ENCODE measurements around the gene METTL16.
"Not testable (repeated sequence)": the region's sequence is repeated elsewhere in the genome, so short reads cannot be mapped to it uniquely, and the experiment has no call there.

Gene METTL16

DNA sequence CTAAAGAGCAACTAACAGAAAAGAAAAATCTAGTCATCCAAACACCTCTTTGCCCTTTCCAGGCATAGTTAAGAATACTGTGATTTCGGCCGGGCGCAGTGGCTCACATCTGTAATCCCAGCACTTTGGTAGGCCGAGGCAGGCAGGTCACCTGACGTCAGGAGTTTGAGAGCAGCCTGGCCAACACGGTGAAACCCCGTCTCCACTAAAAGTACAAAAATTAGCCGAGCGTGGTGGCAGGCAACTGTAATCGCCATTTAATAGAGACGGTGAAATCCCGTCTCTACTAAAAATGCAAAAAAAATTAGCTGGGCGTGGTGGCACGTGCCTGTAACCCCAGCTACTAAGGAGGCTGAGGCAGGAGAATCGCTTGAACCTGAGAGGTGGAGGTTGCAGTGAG, 22.4 kb downstream of the METTL16 start:
- peaks cover 11% of the 10 kb centered on the region for H3K4me1 ChIP-seq (ENCODE audit: control insufficient read depth, insufficient read depth, low read length)
- H3K27me3 ChIP-seq (ENCODE audit: control insufficient read depth, insufficient read depth, low read length); H3K4me3 ChIP-seq (ENCODE audit: low read length); H3K9ac ChIP-seq (ENCODE audit: low read length); H3K36me3 ChIP-seq (ENCODE audit: control insufficient read depth, insufficient read depth, low read length); H3K9me3 ChIP-seq (ENCODE audit: control insufficient read depth, low read length): not testable (repeated sequence)

DNA sequence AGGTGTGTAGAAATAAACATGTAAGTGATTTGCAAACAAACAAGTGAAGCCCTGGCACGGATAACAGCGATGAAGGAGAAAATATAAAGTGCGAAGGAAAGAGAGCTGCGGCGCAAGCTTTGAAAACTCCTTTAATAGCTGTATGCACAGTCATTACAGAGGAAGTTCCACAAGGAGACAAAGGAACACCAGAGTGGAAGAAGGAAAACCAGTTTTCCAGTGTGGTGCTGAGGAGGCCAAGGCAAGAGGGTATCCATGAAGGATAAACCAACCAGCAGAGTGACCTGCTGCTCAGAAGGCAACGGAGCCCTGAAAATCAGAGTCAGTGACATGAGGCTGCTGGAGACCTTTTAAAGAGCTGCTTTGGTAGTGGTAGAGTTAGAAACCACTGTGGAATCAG, 24.4 kb downstream of the METTL16 start:
- no peaks in the 10 kb centered on the region for H3K9me3 ChIP-seq (ENCODE audit: control insufficient read depth, low read length)
- peaks cover 11% of the 10 kb centered on the region for H3K4me1 ChIP-seq (ENCODE audit: control insufficient read depth, insufficient read depth, low read length)
- no peaks in the 10 kb centered on the region for H3K27me3 ChIP-seq (ENCODE audit: control insufficient read depth, insufficient read depth, low read length)
- H3K36me3 ChIP-seq (ENCODE audit: control insufficient read depth, insufficient read depth, low read length), result no peaks in the 10 kb centered on the region
- no peak overlapping the region for H3K4me3 ChIP-seq (ENCODE audit: low read length)
- no peak overlapping the region for H3K9ac ChIP-seq (ENCODE audit: low read length)

DNA sequence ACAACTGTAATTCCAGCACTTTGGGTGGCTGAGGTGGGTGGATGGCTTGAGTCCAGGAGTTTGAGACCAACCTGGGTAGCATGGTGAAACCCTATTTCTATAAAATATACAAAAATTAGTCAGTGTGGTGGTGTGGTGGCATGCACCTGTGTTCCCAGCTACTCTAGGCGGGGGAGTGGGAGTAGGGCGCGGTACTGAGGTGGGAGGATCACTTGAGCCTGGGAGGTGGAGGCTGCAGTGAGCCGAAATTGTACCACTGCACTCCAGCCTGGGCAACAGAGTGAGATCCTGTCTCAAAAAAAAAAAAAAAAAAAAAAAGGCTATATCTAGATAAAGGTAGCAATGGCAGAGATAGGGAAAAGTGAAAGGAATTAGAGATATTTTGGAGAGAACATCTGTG, 25.0 kb downstream of the METTL16 start:
- H3K36me3 ChIP-seq (ENCODE audit: control insufficient read depth, insufficient read depth, low read length); H3K4me3 ChIP-seq (ENCODE audit: low read length); H3K9me3 ChIP-seq (ENCODE audit: control insufficient read depth, low read length); H3K27me3 ChIP-seq (ENCODE audit: control insufficient read depth, insufficient read depth, low read length); H3K9ac ChIP-seq (ENCODE audit: low read length): not testable (repeated sequence)
- H3K4me1 ChIP-seq (ENCODE audit: control insufficient read depth, insufficient read depth, low read length), result peaks cover 11% of the 10 kb centered on the region

DNA sequence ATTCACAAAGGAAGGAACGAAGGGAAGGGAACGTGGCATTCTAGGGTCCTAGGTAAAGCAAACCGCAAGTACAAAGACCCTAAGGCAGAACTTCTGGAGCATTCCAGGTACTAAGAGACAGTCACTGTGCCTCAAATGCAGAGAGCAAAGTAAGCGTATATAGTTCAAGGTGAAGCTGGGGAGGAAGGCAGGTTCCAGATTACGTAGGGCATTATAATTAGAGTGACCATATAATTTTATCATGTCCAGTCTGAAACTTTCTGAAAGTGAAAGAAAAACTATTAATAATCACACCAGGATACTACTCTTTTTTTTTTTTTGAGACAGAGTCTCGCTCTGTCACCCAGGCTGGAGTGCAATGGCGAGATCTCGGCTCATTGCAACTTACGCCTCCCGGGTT, 25.7 kb downstream of the METTL16 start:
- no peak overlapping the region for H3K4me3 ChIP-seq (ENCODE audit: low read length)

DNA sequence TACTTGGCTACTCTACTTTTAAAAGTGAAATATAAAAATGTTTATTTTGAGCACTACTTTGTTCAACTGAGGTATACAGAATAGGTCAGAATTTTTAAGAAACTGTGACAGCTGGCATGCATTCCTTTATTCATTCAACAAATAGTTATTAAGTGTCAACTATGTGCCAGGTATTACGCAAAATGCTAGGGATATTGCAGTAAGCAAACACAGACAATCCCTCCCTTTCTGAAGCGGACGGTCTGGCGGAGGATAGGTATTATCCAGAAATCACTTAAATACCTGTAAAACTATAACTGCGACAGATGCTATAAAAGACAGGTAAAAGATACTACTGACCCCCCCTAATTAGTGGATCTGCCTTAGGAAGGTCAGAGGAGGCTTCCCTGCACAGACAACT, 26.1 kb downstream of the METTL16 start:
- no peak overlapping the region for H3K9ac ChIP-seq (ENCODE audit: low read length)
- H3K4me3 ChIP-seq (ENCODE audit: low read length), result no peak overlapping the region
- peaks cover 7% of the 10 kb centered on the region for H3K4me1 ChIP-seq (ENCODE audit: control insufficient read depth, insufficient read depth, low read length)

More for the DNA sequence above, 25.7 kb downstream of the METTL16 start:
- Histone ChIP-seq H3K36me3 (ENCODE audit: control insufficient read depth, insufficient read depth, low read length) (no peaks in the 10 kb centered on the region), H3K27me3 (ENCODE audit: control insufficient read depth, insufficient read depth, low read length) (no peaks in the 10 kb centered on the region), H3K9ac (ENCODE audit: low read length) (no peak overlapping the region), H3K4me1 (ENCODE audit: control insufficient read depth, insufficient read depth, low read length) (peaks cover 7% of the 10 kb centered on the region), H3K9me3 (ENCODE audit: control insufficient read depth, low read length) (no peaks in the 10 kb centered on the region)

DNA sequence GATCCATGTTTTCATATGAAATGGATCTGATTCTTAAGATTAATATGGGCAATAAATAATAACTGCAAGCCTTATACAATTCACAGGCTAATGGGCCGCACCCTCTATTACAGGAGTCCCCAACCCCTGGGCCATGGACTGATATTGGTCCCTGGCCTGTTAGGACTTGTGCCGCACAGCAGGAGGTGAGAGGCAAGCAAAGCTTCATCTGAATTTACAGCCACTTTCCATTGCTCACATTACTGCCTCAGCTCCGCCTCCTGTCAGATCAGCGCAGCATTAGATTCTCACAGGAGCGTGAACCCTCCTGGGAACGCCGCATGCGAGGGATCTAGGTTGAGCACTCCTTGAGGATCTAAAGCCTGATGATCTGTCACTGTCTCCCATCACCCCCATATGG, 26.8 kb downstream of the METTL16 start:
- Histone ChIP-seq H3K4me3 (ENCODE audit: low read length) (no peak overlapping the region), H3K36me3 (ENCODE audit: control insufficient read depth, insufficient read depth, low read length) (no peaks in the 10 kb centered on the region), H3K9ac (ENCODE audit: low read length) (no peak overlapping the region), H3K4me1 (ENCODE audit: control insufficient read depth, insufficient read depth, low read length) (peaks cover 7% of the 10 kb centered on the region), H3K27me3 (ENCODE audit: control insufficient read depth, insufficient read depth, low read length) (no peaks in the 10 kb centered on the region), H3K9me3 (ENCODE audit: control insufficient read depth, low read length) (no peaks in the 10 kb centered on the region)

More for the DNA sequence above, 26.1 kb downstream of the METTL16 start:
- no peaks in the 10 kb centered on the region for H3K9me3 ChIP-seq (ENCODE audit: control insufficient read depth, low read length)
- no peaks in the 10 kb centered on the region for H3K27me3 ChIP-seq (ENCODE audit: control insufficient read depth, insufficient read depth, low read length)
- no peaks in the 10 kb centered on the region for H3K36me3 ChIP-seq (ENCODE audit: control insufficient read depth, insufficient read depth, low read length)

DNA sequence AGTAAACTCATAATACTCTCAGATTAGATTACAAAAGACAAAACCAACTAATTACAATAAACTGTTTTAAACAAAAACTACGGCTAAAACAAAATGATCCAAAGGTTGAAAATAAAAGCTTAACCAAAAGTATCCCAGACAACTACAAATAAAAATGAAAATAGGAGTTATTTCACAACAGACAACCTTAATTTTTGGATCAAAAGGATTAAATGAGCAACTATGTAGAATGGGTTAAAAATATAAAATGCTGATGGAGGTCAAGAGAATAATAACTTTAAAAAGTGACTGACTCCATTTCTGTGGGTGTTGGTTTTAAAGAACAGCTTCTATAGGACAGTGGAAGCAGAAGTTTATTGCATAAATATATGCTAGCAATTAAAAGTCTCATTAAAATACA, 28.6 kb downstream of the METTL16 start:
- Histone ChIP-seq H3K4me1 (ENCODE audit: control insufficient read depth, insufficient read depth, low read length) (peaks cover 7% of the 10 kb centered on the region), H3K4me3 (ENCODE audit: low read length) (no peak overlapping the region), H3K9me3 (ENCODE audit: control insufficient read depth, low read length) (no peaks in the 10 kb centered on the region), H3K36me3 (ENCODE audit: control insufficient read depth, insufficient read depth, low read length) (no peaks in the 10 kb centered on the region), H3K9ac (ENCODE audit: low read length) (no peak overlapping the region), H3K27me3 (ENCODE audit: control insufficient read depth, insufficient read depth, low read length) (no peaks in the 10 kb centered on the region)

DNA sequence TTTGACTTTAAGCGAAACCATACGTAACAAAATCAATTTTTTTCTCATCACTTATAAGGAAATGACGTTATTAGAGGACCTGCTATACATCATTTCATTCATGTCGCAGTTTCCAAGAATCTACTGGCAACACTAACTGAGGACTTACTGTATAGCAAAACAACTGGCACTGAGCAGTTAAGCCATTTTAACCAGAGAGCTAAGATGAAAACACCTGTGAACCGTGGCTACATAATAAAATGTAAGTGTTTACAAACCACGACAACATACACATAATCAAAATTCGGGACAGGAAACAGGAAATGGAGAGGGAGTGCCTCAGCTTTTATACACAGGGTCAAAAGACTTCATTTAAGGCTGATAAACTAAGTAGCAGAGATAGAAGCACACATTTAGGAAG, 29.5 kb downstream of the METTL16 start:
- H3K9me3 ChIP-seq (ENCODE audit: control insufficient read depth, low read length), result no peaks in the 10 kb centered on the region
- peaks cover 3% of the 10 kb centered on the region for H3K36me3 ChIP-seq (ENCODE audit: control insufficient read depth, insufficient read depth, low read length)
- peaks cover 7% of the 10 kb centered on the region for H3K4me1 ChIP-seq (ENCODE audit: control insufficient read depth, insufficient read depth, low read length)
- H3K4me3 ChIP-seq (ENCODE audit: low read length), result no peak overlapping the region
- H3K27me3 ChIP-seq (ENCODE audit: control insufficient read depth, insufficient read depth, low read length), result no peaks in the 10 kb centered on the region
- no peak overlapping the region for H3K9ac ChIP-seq (ENCODE audit: low read length)

DNA sequence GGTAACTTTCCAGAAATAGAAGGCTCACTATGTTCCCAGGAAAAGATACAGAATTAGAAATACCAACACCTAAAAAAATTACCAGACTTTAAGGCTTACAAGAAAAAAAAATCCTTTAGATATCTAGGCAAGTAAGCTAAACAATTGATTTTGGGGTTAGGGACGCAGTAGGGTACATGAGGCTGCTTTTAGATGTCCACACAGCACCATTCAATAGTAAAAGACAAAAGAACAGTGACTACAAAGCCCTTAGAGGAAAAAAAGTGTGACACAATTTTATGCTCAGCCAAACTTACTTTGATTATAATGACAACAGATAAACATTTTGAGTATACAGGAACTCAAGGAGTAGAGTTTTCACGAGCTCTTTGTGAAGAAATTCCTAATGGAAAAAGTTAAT, 29.9 kb downstream of the METTL16 start:
- Histone ChIP-seq H3K9ac (ENCODE audit: low read length) (no peak overlapping the region), H3K9me3 (ENCODE audit: control insufficient read depth, low read length) (no peaks in the 10 kb centered on the region), H3K36me3 (ENCODE audit: control insufficient read depth, insufficient read depth, low read length) (peaks cover 3% of the 10 kb centered on the region), H3K27me3 (ENCODE audit: control insufficient read depth, insufficient read depth, low read length) (no peaks in the 10 kb centered on the region), H3K4me1 (ENCODE audit: control insufficient read depth, insufficient read depth, low read length) (peaks cover 7% of the 10 kb centered on the region), H3K4me3 (ENCODE audit: low read length) (no peak overlapping the region)

DNA sequence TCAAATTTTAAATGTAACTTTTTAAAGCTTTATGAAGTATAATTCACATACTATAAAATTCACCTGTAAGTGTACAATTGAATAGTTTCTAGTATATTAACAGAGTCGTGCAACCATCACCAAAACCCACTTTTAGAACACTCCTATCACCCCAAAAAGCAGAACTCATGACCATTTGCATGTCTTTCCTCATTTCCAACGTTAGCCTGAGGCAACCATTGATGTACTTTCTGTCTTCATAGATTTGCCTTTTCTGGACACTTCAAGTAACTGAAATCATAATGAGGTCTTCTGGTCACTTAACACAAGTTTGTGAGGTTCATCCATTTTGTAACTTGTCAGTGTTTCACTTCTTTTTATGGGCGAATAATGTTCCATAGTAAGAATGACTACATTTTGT, 33.2 kb downstream of the METTL16 start:
- H3K9ac ChIP-seq (ENCODE audit: low read length), result no peak overlapping the region
- no peak overlapping the region for H3K4me3 ChIP-seq (ENCODE audit: low read length)
- no peaks in the 10 kb centered on the region for H3K27me3 ChIP-seq (ENCODE audit: control insufficient read depth, insufficient read depth, low read length)
- peaks cover 3% of the 10 kb centered on the region for H3K36me3 ChIP-seq (ENCODE audit: control insufficient read depth, insufficient read depth, low read length)
- no peaks in the 10 kb centered on the region for H3K4me1 ChIP-seq (ENCODE audit: control insufficient read depth, insufficient read depth, low read length)
- no peaks in the 10 kb centered on the region for H3K9me3 ChIP-seq (ENCODE audit: control insufficient read depth, low read length)

DNA sequence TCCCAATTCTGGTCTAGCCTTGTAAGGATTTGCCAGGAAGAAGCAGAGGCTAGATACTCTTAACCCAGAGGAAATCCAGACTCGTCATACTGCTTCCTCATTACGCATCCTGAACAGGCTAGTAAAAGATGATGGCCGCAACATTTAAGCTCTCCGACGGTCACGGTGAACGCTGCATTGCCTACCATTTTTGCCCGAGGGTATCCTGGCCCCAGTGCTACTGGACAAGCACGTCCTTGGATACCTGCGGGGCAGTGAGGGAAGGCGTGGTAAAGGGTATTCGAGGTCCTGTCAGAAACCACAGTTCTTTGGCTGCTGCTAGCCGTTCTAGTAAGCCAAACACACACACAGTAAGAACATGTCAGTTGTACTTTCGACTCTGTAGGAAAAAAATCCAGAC, 36.6 kb downstream of the METTL16 start:
- Histone ChIP-seq H3K4me1 (ENCODE audit: control insufficient read depth, insufficient read depth, low read length) (no peaks in the 10 kb centered on the region), H3K4me3 (ENCODE audit: low read length) (no peak overlapping the region), H3K27me3 (ENCODE audit: control insufficient read depth, insufficient read depth, low read length) (no peaks in the 10 kb centered on the region), H3K36me3 (ENCODE audit: control insufficient read depth, insufficient read depth, low read length) (peaks cover 3% of the 10 kb centered on the region), H3K9ac (ENCODE audit: low read length) (no peak overlapping the region), H3K9me3 (ENCODE audit: control insufficient read depth, low read length) (no peaks in the 10 kb centered on the region)

DNA sequence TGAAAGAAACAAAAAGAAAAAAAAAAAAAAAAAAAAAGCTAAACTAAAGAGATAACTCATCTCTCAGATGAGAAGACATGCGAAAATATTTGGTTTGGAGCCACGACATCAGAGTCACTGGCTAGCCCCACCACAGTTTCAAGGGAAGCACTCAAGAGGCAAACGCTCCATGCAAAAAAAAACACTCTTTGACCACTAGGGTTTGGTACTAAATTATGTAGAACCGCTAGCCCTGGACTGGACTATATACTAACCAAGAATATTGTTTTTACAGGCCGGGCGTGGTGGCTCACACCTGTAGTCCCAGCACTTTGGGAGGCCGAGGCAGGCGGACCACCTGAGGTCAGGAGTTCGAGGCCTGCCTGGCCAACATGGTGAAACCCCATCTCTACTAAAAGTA, 37.3 kb downstream of the METTL16 start:
- Histone ChIP-seq H3K4me3 (ENCODE audit: low read length) (no peak overlapping the region), H3K27me3 (ENCODE audit: control insufficient read depth, insufficient read depth, low read length) (no peaks in the 10 kb centered on the region), H3K4me1 (ENCODE audit: control insufficient read depth, insufficient read depth, low read length) (no peaks in the 10 kb centered on the region), H3K9ac (ENCODE audit: low read length) (no peak overlapping the region), H3K9me3 (ENCODE audit: control insufficient read depth, low read length) (no peaks in the 10 kb centered on the region), H3K36me3 (ENCODE audit: control insufficient read depth, insufficient read depth, low read length) (peaks cover 3% of the 10 kb centered on the region)

DNA sequence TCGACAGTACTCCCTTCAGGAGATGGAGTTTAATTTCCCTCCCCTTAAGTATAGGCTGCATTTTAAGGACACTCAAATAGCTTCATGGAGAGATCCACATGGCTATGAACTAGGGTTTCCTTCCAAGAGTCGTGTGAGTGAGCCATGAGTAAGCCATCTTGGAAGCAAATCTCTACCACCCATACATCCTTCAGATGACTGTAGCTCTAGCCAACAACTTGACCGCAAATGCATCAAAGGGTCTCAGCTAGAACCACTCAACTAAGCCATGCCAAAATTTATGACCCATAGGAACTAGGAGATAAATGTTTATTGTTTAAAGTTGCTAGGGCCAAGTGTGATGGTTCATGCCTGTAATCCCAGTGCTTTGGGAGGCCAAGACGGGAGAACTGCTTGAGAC, 43.4 kb downstream of the METTL16 start:
- no peaks in the 10 kb centered on the region for H3K36me3 ChIP-seq (ENCODE audit: control insufficient read depth, insufficient read depth, low read length)

More for the DNA sequence above, 43.4 kb downstream of the METTL16 start:
- H3K9ac ChIP-seq (ENCODE audit: low read length), result no peak overlapping the region
- no peak overlapping the region for H3K4me3 ChIP-seq (ENCODE audit: low read length)
- H3K9me3 ChIP-seq (ENCODE audit: control insufficient read depth, low read length), result no peaks in the 10 kb centered on the region
- no peaks in the 10 kb centered on the region for H3K27me3 ChIP-seq (ENCODE audit: control insufficient read depth, insufficient read depth, low read length)
- H3K4me1 ChIP-seq (ENCODE audit: control insufficient read depth, insufficient read depth, low read length), result no peaks in the 10 kb centered on the region
